Omental fat pad (tissue), 4 donors: ENCODE measurements around the gene SND1. TPM values are rescaled to one million over a fixed set of nuclear protein-coding genes. Genes with fewer than 3 reads are reported as not detected.

ENCODE experiments used
- ATAC-seq: fragments of 150-250 bp; one replicate; pipeline ENCODE4 v1.9.1; 2016; ENCODE audit warnings: mild to moderate bottlenecking, moderate library complexity; ENCODE audit not compliant: low FRiP score
- DNase-seq: peaks from one replicate; pipeline ENCODE4 v3.0.0-alpha.2; 2019; ENCODE audit warnings: low spot score
- CTCF ChIP-seq, 3 donors: fragments of 450-650 bp; IDR thresholded peaks; one replicate each; pipeline ENCODE4 v1.5.1; 2016 to 2017; ENCODE audit warnings: antibody characterized with exemption in 3 of 3, mild to moderate bottlenecking in 3 of 3, moderate library complexity in 2 of 3
- total RNA-seq, 4 donors: library from RNA; depleted of rRNA; stranded (reverse); fragments of >200 nt; gene quantifications; one replicate each; pipeline ENCODE4 v1.1.0, GENCODE V29; 2016

Gene SND1
- total RNA-seq, 4 donors from 2014 or later: 90.8 to 140 (median 125) TPM

- no peak for TF ChIP-seq CTCF (IDR thresholded peaks at IDR 0.05)
- no peak for ATAC-seq
- DNase-seq: no peak
These were observed 464.7 kb downstream of the SND1 start for GRCh38 chr7:128116740-128117139.

- DNase-seq: no peak
- ATAC-seq: no peak
- TF ChIP-seq CTCF (IDR thresholded peaks at IDR 0.05): no peak
These were observed 465.7 kb downstream of the SND1 start for GRCh38 chr7:128117691-128118090.

GRCh38 chr7:128119036-128119435, 467.0 kb downstream of the SND1 start:
- ATAC-seq: no peak
- no peak for TF ChIP-seq CTCF (IDR thresholded peaks at IDR 0.05)
- DNase-seq: no peak

- DNase-seq (no peak), ATAC-seq (no peak)
- no peak for TF ChIP-seq CTCF (IDR thresholded peaks at IDR 0.05)
These were observed 468.1 kb downstream of the SND1 start for GRCh38 chr7:128120116-128120515.

GRCh38 chr7:128120976-128121490, 469.0 kb downstream of the SND1 start:
- no peak for ATAC-seq
- TF ChIP-seq CTCF (IDR thresholded peaks at IDR 0.05): no peak
- DNase-seq: no peak

- DNase-seq: no peak
- no peak for ATAC-seq
- no peak for TF ChIP-seq CTCF (IDR thresholded peaks at IDR 0.05)
These were observed 469.9 kb downstream of the SND1 start for GRCh38 chr7:128121711-128122530.
